Testis (tissue), 3 donors: ENCODE results near the gene NBAS. TPM values are rescaled to one million over a fixed set of nuclear protein-coding genes. Genes with fewer than 3 reads are reported as not detected.
"Not testable (repeated sequence)": the region's sequence is repeated elsewhere in the genome, so short reads cannot be mapped to it uniquely, and the experiment has no call there.

Source experiments
- DNase-seq: peaks from one replicate; pipeline ENCODE4 v3.0.0-alpha.2; 2019
- H3K27ac ChIP-seq, 2 donors: fragments of 200-600 bp; sonication (generic); one replicate each; pipeline ENCODE4 v1.5.1; 2019
- H3K27me3 ChIP-seq: fragments of 200-600 bp; sonication (generic); one replicate; pipeline ENCODE4 v1.5.1; 2019
- H3K36me3 ChIP-seq: fragments of 200-600 bp; sonication (generic); one replicate; pipeline ENCODE4 v1.5.1; 2017; ENCODE audit warnings: low read depth; ENCODE audit errors: missing control alignments
- H3K4me1 ChIP-seq: fragments of 200-600 bp; sonication (generic); one replicate; pipeline ENCODE4 v1.5.1; 2019
- H3K4me3 ChIP-seq, 2 donors: fragments of 200-600 bp; sonication (generic); one replicate each; pipeline ENCODE4 v1.5.1; 2017 to 2019
- H3K9me3 ChIP-seq: fragments of 200-600 bp; sonication (generic); one replicate; pipeline ENCODE4 v1.5.1; 2017
- POLR2A ChIP-seq: fragments of 450-650 bp; IDR thresholded peaks from one replicate; pipeline ENCODE4 v1.6.1; 2017; ENCODE audit warnings: antibody characterized with exemption, mild to moderate bottlenecking, moderate library complexity
- WGBS, 2 donors: methylation state at CpG; one replicate each; pipeline ENCODE4 v1.1.5; 2018; 5-methylcytosine and 5-hydroxymethylcytosine counted together
- intact Hi-C: fragments of 100-400 bp; cut with DNase I; formaldehyde crosslinking; loops from one replicate; pipeline ENCODE4 v1.15.1; 2023; ENCODE audit warnings: low total_unique reads
- polyA plus RNA-seq: library from polyadenylated mRNA; stranded (reverse); fragments of 350-450 nt; fragmentation: Illumina TruSeq; extraction: RNeasy Lipid Tissue Mini Kit (QIAGEN cat#74804); gene quantifications from one replicate; pipeline ENCODE4 v1.2.3, GENCODE V29; 2014; ENCODE audit warnings: low read depth, low replicate concordance; ENCODE audit not compliant: insufficient read depth
- total RNA-seq, 2 donors: library from RNA; depleted of rRNA; stranded (reverse); fragments of >200 nt; gene quantifications; one replicate each; pipeline ENCODE4 v1.2.3, GENCODE V29; 2016
- TF ChIP-seq, protein P1 (sequence below), 3 experiments: fragments of 450-650 bp in 2 of 3; fragments of 200-600 bp in 1 of 3; sonication (generic) in 1 of 3; IDR thresholded peaks; one replicate each; pipeline ENCODE4 v1.5.1; 2016 to 2019; ENCODE audit warnings: antibody characterized with exemption in 3 of 3, mild to moderate bottlenecking in 2 of 3, moderate library complexity in 1 of 3

NBAS gene
- total and polyA plus RNA-seq, 3 donors from 2014 or later, result 75.8 to 84.2 (median 79.7) TPM

DNA sequence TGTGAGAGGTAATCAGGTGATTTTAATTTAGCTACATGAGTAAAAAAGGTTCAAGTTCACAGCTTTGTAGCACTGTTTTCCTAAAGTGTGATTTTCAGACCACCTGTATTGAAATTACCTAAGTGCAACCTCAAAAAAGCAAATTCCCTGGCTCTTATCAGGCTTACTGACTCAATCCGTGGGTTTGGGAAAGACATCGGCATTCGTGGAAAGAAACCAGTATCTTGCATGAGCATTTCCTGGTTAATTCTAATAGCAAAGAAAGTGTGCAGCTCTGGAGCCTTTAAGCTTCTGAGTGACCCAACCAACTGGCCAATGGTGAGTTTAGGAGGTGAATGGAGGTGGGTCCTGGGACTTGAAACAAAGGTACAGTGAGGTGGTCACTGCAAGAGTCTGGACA lies 300.9 kb downstream of the NBAS start:
- DNase-seq, result no peak
- Histone ChIP-seq H3K4me1 (no peaks in the 10 kb centered on the region), H3K4me3 (no peak overlapping the region), H3K27me3 (no peaks in the 10 kb centered on the region), H3K36me3 (no peaks in the 10 kb centered on the region), H3K27ac (no peak overlapping the region), H3K9me3 (no peaks in the 10 kb centered on the region)
- intact Hi-C loops, result no loop called here
- TF ChIP-seq, protein P1, sequence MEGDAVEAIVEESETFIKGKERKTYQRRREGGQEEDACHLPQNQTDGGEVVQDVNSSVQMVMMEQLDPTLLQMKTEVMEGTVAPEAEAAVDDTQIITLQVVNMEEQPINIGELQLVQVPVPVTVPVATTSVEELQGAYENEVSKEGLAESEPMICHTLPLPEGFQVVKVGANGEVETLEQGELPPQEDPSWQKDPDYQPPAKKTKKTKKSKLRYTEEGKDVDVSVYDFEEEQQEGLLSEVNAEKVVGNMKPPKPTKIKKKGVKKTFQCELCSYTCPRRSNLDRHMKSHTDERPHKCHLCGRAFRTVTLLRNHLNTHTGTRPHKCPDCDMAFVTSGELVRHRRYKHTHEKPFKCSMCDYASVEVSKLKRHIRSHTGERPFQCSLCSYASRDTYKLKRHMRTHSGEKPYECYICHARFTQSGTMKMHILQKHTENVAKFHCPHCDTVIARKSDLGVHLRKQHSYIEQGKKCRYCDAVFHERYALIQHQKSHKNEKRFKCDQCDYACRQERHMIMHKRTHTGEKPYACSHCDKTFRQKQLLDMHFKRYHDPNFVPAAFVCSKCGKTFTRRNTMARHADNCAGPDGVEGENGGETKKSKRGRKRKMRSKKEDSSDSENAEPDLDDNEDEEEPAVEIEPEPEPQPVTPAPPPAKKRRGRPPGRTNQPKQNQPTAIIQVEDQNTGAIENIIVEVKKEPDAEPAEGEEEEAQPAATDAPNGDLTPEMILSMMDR (IDR thresholded peaks at IDR 0.05), result no peak
- 87% methylated on average over 3 of the region's 3 CpGs for WGBS, 2 donors

DNA sequence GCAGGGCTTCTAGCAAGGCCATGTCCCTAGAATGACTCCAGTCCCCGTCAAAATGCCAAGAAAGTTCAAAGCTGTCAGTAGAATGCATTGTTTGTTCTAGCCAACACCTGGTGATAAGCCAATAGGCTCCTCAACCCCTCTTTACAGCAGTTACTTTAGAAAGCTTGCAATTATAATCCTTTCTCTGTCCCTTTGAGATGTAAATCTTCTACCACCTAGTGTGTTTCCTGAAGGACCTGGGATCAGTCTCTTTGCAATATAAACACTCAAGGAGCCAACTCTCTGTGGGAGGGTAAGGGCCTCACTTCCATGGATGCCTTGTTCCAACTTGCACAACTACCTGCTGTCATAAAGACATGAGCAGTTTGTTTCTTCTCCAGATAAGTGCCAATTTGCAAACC lies 301.8 kb downstream of the NBAS start:
- Histone ChIP-seq H3K27me3 (no peaks in the 10 kb centered on the region), H3K27ac (no peak overlapping the region), H3K4me1 (no peaks in the 10 kb centered on the region), H3K4me3 (no peak overlapping the region), H3K9me3 (no peaks in the 10 kb centered on the region), H3K36me3 (no peaks in the 10 kb centered on the region)
- 73 to 77% methylated on average over 1 of the region's 1 CpG for WGBS, 2 donors
- TF ChIP-seq POLR2A, result no peak
- TF ChIP-seq, protein P1 (IDR thresholded peaks at IDR 0.05), result no peak
- DNase-seq, result no peak
- intact Hi-C loops, result no loop called here

GRCh38 chr2:15258385-15258784 lies 302.7 kb downstream of the NBAS start:
- WGBS, 2 donors, result 92 to 96% methylated on average over 7 of the region's 7 CpGs

DNA sequence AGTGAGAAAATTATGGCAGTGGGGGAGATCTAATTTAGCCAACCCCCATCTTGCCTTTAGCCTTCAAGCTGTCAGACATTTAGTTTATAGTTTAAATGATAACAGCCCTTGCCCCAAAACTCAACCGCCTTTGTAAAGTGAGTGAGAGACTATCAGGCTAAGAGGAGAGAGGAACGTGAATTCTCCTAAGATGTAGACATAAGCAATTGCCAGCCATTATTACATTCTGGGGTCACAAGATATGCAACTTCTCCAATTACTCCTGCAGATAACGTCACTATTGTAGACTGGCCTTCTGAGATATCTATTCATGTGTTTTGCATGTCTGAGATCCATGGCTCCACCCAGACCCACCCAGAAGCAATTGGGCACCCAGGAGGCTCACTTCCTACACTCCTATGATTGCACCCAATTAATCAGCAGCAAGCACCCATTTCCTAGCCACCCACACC lies 307.3 kb downstream of the NBAS start:
- no peak for DNase-seq
- Histone ChIP-seq H3K36me3 (no peaks in the 10 kb centered on the region), H3K9me3 (no peaks in the 10 kb centered on the region), H3K27me3 (no peaks in the 10 kb centered on the region), H3K27ac (no peak overlapping the region), H3K4me1 (no peaks in the 10 kb centered on the region), H3K4me3 (no peak overlapping the region)
- intact Hi-C loops, result no loop called here
- TF ChIP-seq, protein P1 (IDR thresholded peaks at IDR 0.05), result no peak
- no peak for TF ChIP-seq POLR2A
- WGBS, 2 donors, result 81% methylated on average over 3 of the region's 3 CpGs

More at GRCh38 chr2:15258385-15258784, 302.7 kb downstream of the NBAS start:
- H3K27me3 ChIP-seq, H3K36me3 ChIP-seq, H3K4me1 ChIP-seq, DNase-seq, H3K9me3 ChIP-seq, H3K27ac ChIP-seq, H3K4me3 ChIP-seq, intact Hi-C loops: not testable (repeated sequence)

GRCh38 chr2:15253247-15253646 lies 307.9 kb downstream of the NBAS start:
- no peak for DNase-seq
- TF ChIP-seq POLR2A, result no peak
- TF ChIP-seq, protein P1 (IDR thresholded peaks at IDR 0.05), result no peak
- Histone ChIP-seq H3K4me1 (no peaks in the 10 kb centered on the region), H3K9me3 (no peaks in the 10 kb centered on the region), H3K4me3 (no peak overlapping the region), H3K36me3 (no peaks in the 10 kb centered on the region), H3K27ac (no peak overlapping the region), H3K27me3 (no peaks in the 10 kb centered on the region)
- 94 to 98% methylated on average over 2 of the region's 2 CpGs for WGBS, 2 donors
- intact Hi-C loops, result no loop called here
